K562 (cell line): ENCODE measurements around the gene R3HDM1. TPM values are rescaled to one million over a fixed set of nuclear protein-coding genes. Genes with fewer than 3 reads are reported as not detected.
A peak's percentile ranks its signal among the peaks of the same experiment; 100 is the strongest.

ENCODE experiments used
- BRD4 ChIP-seq: fragments of 200-600 bp; sonication (generic); IDR thresholded peaks from 2 replicates; pipeline ENCODE4 v1.6.1; 2017; ENCODE audit warnings: inconsistent platforms
- E2F1 ChIP-seq: sonication (generic); formaldehyde crosslinking; IDR thresholded peaks from 2 replicates; pipeline ENCODE4 v1.8.1; 2023; ENCODE audit warnings: mild to moderate bottlenecking, missing genetic modification reagents, moderate library complexity
- E4F1 ChIP-seq: fragments of 250-450 bp; sonication (Bioruptor Pico); IDR thresholded peaks from 2 replicates; pipeline ENCODE4 v1.5.0; 2021; ENCODE audit warnings: mild to moderate bottlenecking, borderline replicate concordance
- ETV5 ChIP-seq: sonication (generic); formaldehyde crosslinking; IDR thresholded peaks from 2 replicates; pipeline ENCODE4 v1.4.0; 2020; ENCODE audit warnings: low read depth, mild to moderate bottlenecking, missing genetic modification reagents
- HMG20B ChIP-seq: fragments of 250-450 bp; sonication (Bioruptor Pico); IDR thresholded peaks from 2 replicates; pipeline ENCODE4 v1.5.0; 2021; ENCODE audit warnings: mild to moderate bottlenecking
- MAFK ChIP-seq: IDR thresholded peaks from 2 replicates; pipeline ENCODE4 v1.6.1; 2011; ENCODE audit warnings: low read length, improper control_type of control experiment
- NCOR1 ChIP-seq: fragments of 450-650 bp; IDR thresholded peaks from 2 replicates; pipeline ENCODE4 v1.6.1; 2016; ENCODE audit warnings: mild to moderate bottlenecking, moderate library complexity
- POLR3G ChIP-seq: IDR thresholded peaks from 2 replicates; pipeline ENCODE4 v1.6.1; 2011; ENCODE audit not compliant: insufficient read length, insufficient replicate concordance; ENCODE audit errors: extremely low read depth
- RBFOX2 ChIP-seq: fragments of 200-400 bp; formaldehyde crosslinking; IDR thresholded peaks from 2 replicates; pipeline ENCODE4 v1.6.1; 2017; ENCODE audit warnings: low read depth, mild to moderate bottlenecking, low read length, moderate library complexity
- XRCC4 ChIP-seq: IDR thresholded peaks from one replicate; pipeline ENCODE4 v1.6.1; 2011; ENCODE audit not compliant: insufficient read depth, insufficient read length; ENCODE audit errors: extremely low read depth
- ZBTB33 ChIP-seq: sonication (generic); formaldehyde crosslinking; IDR thresholded peaks from 2 replicates; pipeline ENCODE4 v1.8.1; 2023; ENCODE audit warnings: mild to moderate bottlenecking, missing genetic modification reagents
- ZNF282 ChIP-seq: sonication (generic); formaldehyde crosslinking; IDR thresholded peaks from 2 replicates; pipeline ENCODE4 v1.8.1; 2023; ENCODE audit warnings: missing genetic modification reagents
- ZNF3 ChIP-seq: fragments of 250-450 bp; sonication (Bioruptor Pico); IDR thresholded peaks from 2 replicates; pipeline ENCODE4 v1.5.0; 2021; ENCODE audit warnings: mild to moderate bottlenecking, moderate library complexity
- ZNF316 ChIP-seq: fragments of 450-650 bp; IDR thresholded peaks from 2 replicates; pipeline ENCODE4 v1.6.1; 2016
- polyA plus RNA-seq, 8 experiments: library from polyadenylated mRNA; depleted of rRNA in 4 of 8; stranded (reverse) in 5 of 8; unstranded in 3 of 8; fragments of >200 nt; fragmentation: Nextera tagmentation in 2 of 8; fragmentation: Illumina TruSeq in 1 of 8; extraction: Ambion mirVana in 2 of 8; extraction: Trizol in 1 of 8; gene quantifications; 2 replicates each; pipeline versions ENCODE4 v1.2.1 to v1.2.3, GENCODE V29; 2011 to 2014; ENCODE audit warnings: inconsistent platforms in 1 of 8, missing spikeins in 1 of 8
- total RNA-seq, 7 experiments: library from RNA; depleted of rRNA in 6 of 7; stranded (reverse); fragments of >200 nt in 6 of 7; fragmentation: Illumina TruSeq in 2 of 7; extraction: Trizol in 2 of 7; gene quantifications; 2 replicates each; pipeline versions ENCODE4 v1.2.1 to v1.2.3, GENCODE V29; 2011 to 2021; ENCODE audit warnings: low replicate concordance in 1 of 7

Gene R3HDM1
- total and polyA plus RNA-seq, 9 of the 15 experiments (the other 6 are each of a cell fraction or from before 2014, with no cell fraction given), result 12.4 to 89.4 (median 31.0) TPM

- TF ChIP-seq NCOR1 (0 out of 2 replicates have a peak, but pooled peaks have one; percentile 23), ZNF316 (peak; percentile 94), XRCC4 (no peak), HMG20B (CRISPR knock-in tag) (no peak), E4F1 (CRISPR knock-in tag) (no peak), ZNF3 (CRISPR knock-in tag) (no peak), E2F1 (CRISPR knock-in tag) (0 out of 2 replicates have a peak, but pooled peaks have one; percentile 25), RBFOX2 (peak; percentile 76), ZBTB33 (CRISPR knock-in tag) (no peak), POLR3G (no peak), ETV5 (CRISPR knock-in tag) (no peak), BRD4 (peak; percentile 57), MAFK (peak; percentile 53; the same call in 1 of the 2 replicates), ZNF282 (CRISPR knock-in tag) (no peak)
These were observed 211.1 kb downstream of the R3HDM1 start (continued) for GRCh38 chr2:135742325-135742757.
